GM19397 (cell line): ENCODE measurements around the gene NMT1.

Source experiments
- ATAC-seq: cut with Tn5 transposase; IDR thresholded peaks from one replicate; pipeline ENCODE4 v1.9.1; 2021; ENCODE audit warnings: mild to moderate bottlenecking, moderate library complexity; ENCODE audit not compliant: unreplicated experiment

Gene NMT1

DNA sequence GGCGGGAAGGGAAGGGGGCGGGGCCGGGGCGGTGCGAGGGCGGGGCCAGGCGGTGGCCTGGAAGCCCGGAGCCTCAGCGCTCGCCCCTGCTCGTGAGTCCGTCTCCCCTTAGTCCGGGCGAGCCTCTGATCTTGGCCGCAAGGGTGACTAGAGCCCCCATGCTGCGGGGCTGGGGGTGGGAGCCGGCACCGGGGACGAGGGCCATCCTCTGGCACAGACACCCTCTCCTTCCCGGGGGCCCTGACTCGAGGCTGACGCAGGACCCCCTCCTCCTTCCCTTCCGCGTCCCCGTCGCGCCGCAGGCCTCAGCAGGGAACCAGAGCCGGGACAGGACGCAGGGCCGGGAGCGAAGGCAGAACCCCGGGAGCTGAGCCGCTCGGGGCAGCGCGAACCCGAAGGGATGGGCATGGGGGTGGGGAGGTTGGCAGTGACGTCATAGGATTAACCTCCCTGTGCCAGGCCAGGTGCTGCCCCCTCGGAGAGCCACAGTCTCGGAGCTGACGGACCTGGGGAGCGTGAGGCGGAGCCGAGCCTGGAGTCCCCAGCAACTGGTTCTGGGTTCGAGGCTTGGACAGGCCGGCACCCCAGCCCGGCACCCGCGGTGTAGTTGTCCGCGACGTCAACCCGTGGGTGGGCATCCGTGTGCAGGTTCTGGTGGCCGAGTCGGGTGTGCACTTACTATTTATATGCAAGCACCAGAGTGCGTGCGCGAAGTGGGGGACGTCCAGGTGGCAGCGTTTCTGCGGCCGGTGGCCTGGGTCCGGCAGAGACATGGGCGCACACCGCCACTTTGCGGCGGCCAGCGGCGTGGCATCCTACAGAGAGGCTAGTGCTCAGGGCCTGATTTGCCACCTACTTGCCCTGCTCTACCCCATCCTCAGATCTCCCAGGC, 71.7 kb downstream of the NMT1 start:
- ATAC-seq: no peak

DNA sequence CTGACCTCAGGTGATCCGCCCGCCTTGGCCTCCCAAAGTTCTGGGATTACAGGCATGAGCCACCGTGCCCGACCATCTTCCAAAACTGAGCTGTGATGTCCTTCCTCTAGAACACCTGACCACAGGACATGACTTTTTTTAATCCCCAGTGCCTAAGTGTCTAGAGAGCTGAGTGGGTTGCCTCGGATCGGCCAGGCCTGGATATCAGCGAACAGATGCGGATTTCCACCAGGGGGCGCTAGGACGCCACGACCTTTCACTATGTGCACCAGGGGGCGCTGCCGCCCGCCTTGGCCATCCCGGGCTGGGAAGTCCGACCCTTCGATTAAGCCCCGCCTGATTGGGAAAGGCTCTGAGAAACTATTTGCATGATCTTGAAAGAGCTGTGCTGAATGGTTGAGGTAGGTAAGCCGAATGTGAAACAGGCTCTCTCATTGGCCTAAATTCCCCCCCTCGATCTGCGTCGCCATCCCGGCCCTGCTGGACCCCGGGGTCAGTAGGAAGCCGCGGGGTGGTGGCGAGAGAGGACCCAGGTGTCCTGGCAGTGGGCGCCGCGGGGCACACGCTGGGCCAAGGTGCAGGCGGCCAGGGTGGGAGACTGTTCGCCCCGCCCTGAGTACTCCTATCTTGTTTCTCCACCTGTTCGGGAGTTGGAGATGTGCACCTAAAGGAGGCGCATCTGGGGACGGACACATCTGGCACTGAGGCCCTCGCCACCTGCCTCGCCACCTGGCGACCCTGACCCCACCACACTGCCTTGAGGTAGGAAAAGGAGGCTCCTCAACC, 74.3 kb downstream of the NMT1 start, which contains the start of gene ACBD4:
Gene ACBD4 (plus strand): TSS at position 496 of the 786 bp plus-strand sequence. CDS start 458 bp downstream, outside the sequence.
- ATAC-seq: peak; percentile 69

DNA sequence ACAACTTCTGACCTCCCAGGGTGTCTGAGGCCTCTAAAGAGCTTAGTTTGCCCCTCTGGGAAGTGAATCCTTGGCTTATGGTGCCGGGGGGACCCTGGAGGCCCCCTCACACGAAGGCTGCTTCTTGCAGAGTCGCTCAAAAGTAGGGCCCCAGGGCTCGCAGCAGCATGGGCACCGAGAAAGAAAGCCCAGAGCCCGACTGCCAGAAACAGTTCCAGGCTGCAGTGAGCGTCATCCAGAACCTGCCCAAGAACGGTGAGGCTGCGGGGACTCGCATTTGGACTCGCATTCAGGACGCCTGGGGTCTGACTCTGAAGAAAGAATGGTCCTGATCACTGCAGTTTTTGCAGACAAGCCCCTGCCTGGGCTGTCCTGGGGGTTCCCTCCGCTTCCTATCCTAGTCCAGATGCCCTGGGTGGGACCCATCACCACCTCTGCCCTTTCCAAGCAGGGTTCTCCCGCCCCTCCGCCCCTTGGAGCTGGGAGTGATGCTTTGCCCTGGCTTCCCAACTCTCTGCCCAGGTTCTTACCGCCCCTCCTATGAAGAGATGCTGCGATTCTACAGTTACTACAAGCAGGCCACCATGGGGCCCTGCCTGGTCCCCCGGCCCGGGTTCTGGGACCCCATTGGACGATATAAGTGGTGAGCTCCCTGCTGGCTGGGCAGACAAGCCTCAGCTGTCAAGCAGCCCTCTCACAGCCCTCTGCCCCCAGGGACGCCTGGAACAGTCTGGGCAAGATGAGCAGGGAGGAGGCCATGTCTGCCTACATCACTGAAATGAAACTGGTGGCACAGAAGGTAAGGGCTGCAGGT, 75.1 kb downstream of the NMT1 start:
- ATAC-seq: no peak

DNA sequence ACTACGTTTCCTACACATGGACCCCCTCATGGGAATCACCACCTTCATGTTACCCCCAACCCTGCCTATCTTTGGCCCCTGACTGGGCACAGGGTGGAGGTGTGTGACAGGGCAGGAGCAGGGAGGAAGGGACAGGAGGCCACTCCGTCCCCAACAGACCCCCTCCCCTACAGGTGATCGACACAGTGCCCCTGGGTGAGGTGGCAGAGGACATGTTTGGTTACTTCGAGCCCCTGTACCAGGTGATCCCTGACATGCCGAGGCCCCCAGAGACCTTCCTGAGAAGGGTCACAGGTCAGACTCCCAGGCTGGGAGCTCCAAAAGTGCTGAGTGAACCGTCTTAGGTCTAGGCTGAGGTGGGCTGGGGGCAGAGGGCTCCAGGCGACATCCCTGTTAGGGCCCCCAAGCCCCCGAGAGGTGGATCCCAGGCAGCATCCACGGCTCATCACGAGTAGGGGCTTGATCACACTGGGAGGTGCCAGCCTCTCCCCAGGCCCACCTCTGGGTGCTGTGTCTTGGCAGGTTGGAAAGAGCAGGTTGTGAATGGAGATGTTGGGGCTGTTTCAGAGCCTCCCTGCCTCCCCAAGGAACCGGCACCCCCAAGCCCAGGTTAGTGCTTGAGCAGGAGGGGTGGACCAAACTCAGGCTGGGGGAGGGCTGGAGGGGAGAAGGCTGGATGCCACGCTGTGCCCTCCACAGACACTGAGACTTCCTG, 75.9 kb downstream of the NMT1 start:
- ATAC-seq: no peak

DNA sequence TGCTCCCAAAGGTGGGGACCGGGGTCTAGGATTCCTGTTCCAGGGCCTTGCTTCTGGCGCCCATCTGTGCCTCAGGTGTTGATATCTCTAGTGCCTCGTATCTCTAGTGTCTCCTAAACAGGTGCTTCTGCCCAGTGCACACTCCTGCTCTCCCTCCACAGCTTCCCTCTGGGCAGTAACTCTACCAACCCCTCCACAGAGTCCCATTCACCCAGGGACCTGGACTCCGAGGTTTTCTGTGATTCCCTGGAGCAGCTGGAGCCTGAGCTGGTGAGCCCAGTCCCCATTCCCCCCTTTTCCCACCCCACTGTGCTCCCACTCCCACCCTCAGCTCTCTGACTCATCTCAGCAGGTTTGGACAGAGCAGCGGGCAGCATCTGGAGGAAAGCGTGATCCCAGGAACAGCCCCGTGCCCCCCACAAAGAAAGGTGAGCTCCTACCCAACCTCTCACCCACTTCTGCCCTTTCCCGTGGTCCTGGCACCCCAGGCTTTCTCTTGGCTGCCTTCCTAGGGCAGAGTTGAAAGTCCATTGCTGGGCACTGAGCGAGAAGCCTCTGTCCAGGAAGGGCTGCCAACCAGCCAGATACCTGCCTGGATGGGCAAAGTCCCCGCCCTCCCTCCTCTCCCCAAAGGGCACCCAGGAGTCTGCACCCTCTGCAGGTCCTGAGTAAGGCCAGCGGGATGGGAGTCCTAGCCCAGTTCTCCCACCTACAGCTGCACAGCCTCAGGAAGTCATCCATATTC, 76.6 kb downstream of the NMT1 start:
- ATAC-seq: no peak

DNA sequence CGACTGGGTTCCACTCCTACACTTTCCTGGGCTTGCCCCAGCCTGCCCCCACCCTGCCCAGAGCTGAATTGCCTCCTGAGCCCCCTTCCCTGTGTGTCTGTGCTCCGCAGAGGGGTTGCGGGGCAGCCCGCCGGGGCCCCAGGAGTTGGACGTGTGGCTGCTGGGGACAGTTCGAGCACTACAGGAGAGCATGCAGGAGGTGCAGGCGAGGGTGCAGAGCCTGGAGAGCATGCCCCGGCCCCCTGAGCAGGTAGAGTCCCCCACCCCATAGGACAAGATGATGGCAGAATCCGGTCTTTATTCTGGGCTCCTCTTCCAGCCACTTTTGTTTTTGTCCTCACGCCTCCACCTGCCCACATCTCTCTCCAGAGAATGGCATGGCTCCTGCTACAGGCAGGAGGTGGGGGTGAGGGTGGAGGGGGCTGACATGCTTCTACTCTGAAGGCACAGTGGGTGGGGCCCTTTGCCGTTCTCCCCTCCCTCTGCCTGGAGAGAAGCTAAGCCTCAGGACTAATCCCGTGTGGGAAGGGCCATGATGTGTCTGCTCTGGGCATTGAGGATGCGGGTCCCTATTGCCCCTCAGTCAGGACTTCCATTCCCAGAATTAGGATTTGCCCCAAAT, 77.9 kb downstream of the NMT1 start:
- ATAC-seq: no peak

DNA sequence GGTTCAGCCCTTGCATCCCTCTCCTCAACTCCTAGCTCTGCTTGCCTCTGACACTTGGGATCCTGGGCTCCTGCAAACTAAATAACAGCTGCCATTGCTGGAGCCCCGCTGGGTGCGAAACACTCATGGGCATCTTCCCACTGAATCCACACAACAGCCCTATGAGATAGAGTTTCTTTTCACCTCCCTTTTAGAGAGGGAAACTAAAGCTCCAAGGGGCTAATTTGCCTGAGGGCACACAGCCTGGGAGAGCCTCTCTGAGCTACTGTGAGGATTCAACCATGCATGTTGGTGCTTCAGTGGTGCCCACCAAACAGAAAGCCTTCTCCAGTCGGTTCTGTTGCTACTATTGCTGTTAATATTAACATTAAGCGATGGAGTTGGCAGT, 78.4 kb downstream of the NMT1 start:
- no peak for ATAC-seq

DNA sequence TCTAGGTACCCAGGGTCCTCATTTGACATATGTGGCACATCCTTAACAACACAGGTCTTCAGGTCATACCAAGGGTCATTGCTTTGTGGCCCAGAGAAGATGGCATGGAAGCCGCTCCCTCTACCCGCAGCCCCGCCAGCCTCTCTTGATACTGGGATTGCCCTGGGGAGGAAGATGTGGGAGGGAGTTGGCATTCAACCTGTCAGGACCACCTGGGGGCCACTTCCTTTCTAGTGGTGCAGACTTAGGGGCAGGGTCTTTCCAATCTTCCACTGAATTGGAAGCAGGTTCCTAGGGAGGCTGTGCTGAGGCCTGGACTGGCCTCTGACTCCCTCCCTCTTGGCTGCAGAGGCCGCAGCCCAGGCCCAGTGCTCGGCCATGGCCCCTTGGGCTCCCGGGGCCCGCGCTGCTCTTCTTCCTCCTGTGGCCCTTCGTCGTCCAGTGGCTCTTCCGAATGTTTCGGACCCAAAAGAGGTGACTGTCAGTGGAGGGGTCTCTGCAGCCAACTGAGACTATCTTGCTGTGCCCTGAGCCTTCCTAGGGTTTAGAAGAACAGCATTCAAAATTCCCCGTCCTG, 82.1 kb downstream of the NMT1 start:
- ATAC-seq: no peak

DNA sequence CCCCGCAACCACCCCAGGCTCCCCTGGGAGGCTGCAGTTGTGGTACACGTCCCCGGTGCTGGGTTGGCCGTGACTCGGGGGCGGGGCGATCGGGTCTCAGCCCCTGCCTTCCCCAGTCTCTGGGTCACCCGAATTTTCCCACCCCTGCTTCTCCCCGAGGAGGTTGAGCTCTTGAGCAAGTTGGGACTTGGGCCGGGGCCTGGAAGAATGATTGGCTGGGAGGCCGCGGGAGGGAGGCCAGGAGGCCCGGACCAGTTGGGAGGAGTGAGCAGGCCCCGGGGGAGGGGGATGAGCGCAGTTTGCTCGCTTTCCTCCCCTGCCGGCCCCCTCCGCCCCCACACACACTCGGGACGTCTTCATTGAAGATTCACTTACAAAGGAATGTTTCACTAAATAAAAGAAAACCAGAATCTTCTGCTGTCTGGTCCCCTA, 82.7 kb downstream of the NMT1 start:
- no peak for ATAC-seq

DNA sequence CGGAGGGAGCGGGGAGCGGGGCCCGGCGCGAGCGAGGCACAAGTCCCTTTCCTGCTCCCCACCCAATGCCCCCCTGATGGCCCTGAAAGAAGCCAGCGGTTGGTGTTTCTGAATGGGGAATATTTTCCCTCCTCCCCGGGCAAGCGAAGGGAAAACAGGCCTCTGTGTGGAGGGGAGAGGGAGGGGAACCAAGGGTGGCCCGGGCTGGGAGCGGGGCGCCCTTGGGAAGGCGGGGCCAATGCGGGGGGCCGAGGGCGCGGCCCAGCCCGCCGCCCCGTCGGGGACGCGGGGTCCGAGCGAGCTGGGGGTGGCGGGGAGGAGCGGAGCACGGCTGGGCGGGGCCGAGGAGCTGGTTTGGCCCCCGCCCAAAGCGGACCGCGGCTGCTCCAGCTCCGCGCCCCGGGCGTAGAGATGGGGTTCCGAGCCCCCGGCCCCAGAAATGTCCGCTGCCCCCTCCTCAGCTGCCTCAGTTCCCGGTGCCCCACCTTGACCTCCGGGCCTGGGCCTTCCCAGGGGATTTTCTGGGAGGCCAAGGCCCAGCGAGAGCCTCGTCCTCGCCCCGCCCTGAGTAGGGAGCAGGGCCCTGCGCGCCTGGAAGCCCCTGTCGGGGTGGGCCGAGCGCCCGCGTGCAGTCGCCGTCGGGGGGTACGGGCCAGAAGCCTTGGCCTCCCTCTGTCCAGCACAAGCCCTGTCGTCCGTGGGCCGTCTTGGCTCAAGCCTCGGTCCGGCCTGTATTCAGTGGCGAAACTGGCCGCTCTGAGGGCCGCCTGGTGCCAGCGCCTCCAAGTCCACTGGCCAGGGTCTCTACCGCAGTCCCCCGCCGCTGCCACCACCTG, 83.3 kb downstream of the NMT1 start:
- ATAC-seq: no peak

DNA sequence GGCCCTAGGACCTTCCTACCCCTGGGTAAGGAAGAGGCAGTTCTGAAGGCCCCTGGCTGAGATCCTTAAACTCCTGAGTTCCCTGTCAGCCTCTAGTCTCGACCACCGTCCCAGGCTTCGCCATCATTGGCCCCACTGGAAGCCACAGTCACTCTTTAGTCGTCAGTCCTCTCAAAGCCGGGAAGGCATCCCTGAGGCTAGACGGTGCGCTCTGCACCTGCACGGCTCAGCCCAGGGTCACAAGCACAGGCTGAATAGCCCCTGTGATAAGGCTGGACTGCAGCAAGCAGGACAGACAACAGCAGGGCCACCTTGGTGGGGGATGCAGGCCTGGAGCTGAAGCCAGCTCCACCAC, 83.9 kb downstream of the NMT1 start:
- no peak for ATAC-seq

DNA sequence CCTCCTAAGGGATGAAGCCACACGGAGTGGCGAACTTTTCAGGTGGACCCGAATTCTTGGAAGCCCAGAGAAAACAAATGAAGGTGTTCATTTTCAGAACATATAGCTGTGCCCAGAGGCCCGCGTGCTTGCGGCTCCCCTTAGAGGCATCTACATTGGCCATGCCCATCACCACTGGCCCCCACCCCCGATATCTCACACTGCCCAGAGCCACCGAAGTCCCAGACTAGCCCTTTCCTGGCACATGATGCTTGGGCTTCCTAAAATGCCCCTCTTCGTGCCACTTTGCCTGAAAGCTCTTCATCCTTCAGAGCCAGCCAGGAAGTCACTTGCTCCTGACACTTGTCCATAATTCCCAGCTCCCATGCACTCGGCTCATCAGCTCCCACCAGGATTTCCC, 85.0 kb downstream of the NMT1 start:
- no peak for ATAC-seq

DNA sequence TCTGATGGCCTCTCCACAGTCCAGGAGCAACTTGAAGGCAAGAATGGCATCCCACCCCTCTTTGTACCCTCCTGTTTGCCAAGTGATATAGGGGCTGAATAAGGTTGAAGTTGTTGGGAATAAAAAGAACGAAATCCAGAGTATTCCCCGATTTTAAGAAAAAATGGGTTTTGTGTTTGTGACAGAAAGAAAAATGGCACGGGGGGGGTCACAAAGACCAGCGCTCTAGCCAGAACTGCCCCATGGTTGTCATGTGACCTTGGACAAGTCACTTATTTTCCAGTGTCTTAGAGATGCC, 85.4 kb downstream of the NMT1 start:
- no peak for ATAC-seq

DNA sequence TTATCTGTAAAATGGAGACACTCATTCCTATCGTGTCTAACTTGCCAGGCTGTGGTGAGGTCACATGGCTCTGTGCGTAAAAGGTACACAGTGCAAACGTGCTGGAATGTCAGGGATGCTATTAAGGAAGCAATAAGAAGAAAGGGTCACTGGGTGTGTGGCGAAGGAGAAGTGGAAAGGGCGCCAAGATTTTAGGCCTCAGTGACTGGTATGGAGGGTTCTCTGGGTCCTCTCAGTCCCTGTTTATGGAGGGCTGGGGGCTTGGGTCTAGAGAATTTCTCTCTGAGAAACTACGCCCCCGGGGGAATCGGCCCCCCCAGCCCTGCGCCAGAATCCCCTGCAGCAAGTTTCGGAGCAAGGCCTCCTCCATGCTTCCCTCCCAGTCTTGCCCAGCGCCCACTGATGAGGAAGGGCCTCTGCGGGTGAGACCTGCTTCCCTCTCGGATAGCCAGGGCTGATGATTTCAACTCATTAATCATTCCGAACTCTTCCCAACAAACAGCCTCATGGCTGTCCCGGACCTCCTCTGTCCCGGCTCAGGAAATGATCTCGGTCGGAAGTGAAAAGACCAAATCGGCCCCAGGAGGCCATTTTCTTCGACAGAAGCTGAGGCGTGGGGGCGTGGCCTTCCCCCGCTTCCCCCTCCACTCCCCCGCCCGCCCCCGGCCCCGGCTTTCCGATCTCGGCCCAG, 85.9 kb downstream of the NMT1 start:
- ATAC-seq: no peak

DNA sequence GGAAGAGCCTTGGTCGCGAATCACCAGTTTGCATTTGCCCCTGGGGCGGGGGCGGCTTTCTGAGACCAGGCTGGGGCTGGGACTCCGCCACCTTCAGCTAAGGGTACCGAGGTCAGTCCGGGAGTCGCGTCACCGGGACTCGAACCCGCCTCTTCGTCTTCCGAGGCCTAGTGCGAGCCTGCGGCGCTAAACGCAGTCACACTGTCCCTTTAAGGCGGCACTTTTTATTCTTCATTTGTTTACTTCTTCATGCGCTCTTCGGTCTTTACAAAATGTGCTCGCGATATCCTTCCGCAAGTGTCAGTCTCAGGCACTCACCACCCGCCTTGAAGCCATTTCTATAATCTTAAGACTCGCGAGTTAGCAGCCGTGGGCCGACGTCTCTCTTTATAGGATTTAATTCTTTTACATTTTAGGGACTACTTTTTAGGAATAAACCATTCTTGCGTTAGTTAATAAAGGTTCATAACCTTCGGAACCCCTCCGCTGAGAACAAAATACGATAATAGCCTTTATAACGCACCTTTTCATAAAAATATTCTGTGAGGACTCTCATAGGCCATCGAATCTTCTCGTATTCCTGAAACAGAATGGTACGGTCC, 86.6 kb downstream of the NMT1 start:
- no peak for ATAC-seq

DNA sequence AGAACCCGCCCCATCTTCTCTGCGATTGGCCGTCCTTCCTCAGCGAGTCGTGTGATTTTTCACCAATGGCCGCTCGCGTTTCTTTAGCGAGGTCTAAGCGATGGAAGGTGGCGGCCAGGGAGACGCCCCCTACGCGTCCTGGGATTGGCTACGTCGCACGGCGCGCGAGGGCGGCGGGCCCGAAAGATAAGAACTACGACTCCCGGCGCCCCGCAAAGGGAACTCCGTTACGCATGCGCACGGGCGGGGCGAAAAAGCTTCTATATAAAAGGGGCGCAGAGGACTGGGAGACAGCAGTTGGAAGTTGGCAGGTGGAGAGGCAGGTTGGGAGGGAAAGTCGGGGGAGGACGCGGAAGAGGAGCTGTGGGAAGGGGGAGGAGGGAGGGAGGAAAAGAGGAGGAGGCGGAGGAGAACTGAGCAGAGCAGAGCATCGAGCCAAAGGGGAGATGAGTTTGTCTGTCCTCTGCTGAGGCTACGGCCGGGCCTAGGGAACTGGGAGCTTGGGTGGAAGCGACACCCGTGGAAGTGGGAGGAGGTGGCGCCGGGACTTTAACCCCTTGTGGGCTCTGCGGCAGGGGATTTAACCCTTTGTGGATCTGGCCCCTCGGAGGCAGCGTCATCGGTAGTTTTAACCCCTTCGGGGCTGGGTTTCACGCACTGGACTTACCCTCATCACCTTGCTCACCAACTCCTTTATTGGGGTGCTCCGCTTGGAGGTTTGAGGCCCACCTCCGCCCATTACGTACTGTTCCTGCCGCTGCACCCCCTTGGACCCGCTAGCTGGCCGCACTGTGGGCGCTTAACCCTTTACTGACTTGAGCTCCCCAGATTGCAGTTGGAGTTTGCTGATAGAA, 87.3 kb downstream of the NMT1 start, which contains the start of gene HEXIM1:
Gene HEXIM1 (plus strand): TSS at position 293 of the 854 bp plus-strand sequence. CDS start 716 bp downstream, outside the sequence.
- ATAC-seq: peak; percentile 73
